ENCODE data around the gene MC4R.

The MC4R gene

GRCh38 chr18:60385693-60386092, 13.1 kb upstream of the MC4R start:
- TF ChIP-seq POLR2AphosphoS5 (IDR thresholded peaks at IDR 0.05; ENCODE audit: low read depth), result no peak
- TF ChIP-seq REST (IDR thresholded peaks at IDR 0.05; ENCODE audit: insufficient replicate concordance, low read depth), result no peak
- TF ChIP-seq SPI1 (IDR thresholded peaks at IDR 0.05; ENCODE audit: borderline replicate concordance, low read depth), result no peak
- no peak for TF ChIP-seq CTCF (IDR thresholded peaks at IDR 0.05; ENCODE audit: insufficient read depth, low read length)
- TF ChIP-seq GABPA (IDR thresholded peaks at IDR 0.05; ENCODE audit: low read depth), result no peak
- no peak for DNase-seq (ENCODE audit: low read depth in 1 of 2, low spot score in 1 of 2)
- Histone ChIP-seq H3K27ac (replicated peaks) (no peak overlapping the region), H3K27me3 (ENCODE audit: insufficient read depth, poor library complexity, severe bottlenecking) (no peaks in the 10 kb centered on the region), H3K4me3 (replicated peaks; ENCODE audit: insufficient read depth, low read length) (no peak overlapping the region)

DNA sequence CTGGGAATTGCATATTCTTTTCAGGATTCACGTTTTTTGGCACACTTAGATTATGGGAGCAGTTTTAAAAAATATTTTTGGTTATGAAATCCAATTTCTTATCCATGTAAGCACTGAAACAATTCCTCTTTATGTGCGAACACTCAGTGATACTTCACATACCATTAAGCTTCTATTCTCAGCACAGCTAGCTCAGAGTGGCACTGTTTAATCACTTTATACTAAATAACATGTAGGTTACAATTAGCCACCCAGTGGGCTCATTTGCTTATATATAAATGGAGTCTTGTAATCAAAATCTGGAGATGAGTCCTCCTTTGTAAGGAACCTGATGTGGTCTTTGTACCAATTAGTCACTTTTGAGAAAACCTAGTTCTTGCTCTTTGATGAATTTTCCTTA, 11.3 kb upstream of the MC4R start:
- TF ChIP-seq CTCF (IDR thresholded peaks at IDR 0.05; ENCODE audit: insufficient read depth, low read length), result no peak
- no peak for TF ChIP-seq SPI1 (IDR thresholded peaks at IDR 0.05; ENCODE audit: borderline replicate concordance, low read depth)
- TF ChIP-seq POLR2AphosphoS5 (IDR thresholded peaks at IDR 0.05; ENCODE audit: low read depth), result no peak
- TF ChIP-seq GABPA (IDR thresholded peaks at IDR 0.05; ENCODE audit: low read depth), result no peak
- no peak for TF ChIP-seq REST (IDR thresholded peaks at IDR 0.05; ENCODE audit: insufficient replicate concordance, low read depth)
- H3K27ac ChIP-seq (replicated peaks), result no peak overlapping the region
- no peak overlapping the region for H3K4me3 ChIP-seq (replicated peaks; ENCODE audit: insufficient read depth, low read length)
- no peaks in the 10 kb centered on the region for H3K27me3 ChIP-seq (ENCODE audit: insufficient read depth, poor library complexity, severe bottlenecking)
- DNase-seq (ENCODE audit: low read depth in 1 of 2, low spot score in 1 of 2), result no peak

GRCh38 chr18:60377778-60378469, 5.3 kb upstream of the MC4R start:
- Histone ChIP-seq H3K27me3 (ENCODE audit: insufficient read depth, poor library complexity, severe bottlenecking) (peaks cover 4% of the 10 kb centered on the region), H3K4me3 (replicated peaks; ENCODE audit: insufficient read depth, low read length) (no peak overlapping the region), H3K27ac (replicated peaks) (no peak overlapping the region)
- TF ChIP-seq GABPA (IDR thresholded peaks at IDR 0.05; ENCODE audit: low read depth) (no peak), CTCF (IDR thresholded peaks at IDR 0.05; ENCODE audit: insufficient read depth, low read length) (no peak), REST (IDR thresholded peaks at IDR 0.05; ENCODE audit: insufficient replicate concordance, low read depth) (no peak), SPI1 (IDR thresholded peaks at IDR 0.05; ENCODE audit: borderline replicate concordance, low read depth) (no peak), POLR2AphosphoS5 (IDR thresholded peaks at IDR 0.05; ENCODE audit: low read depth) (no peak)
- no peak for DNase-seq (ENCODE audit: low read depth in 1 of 2, low spot score in 1 of 2)
